Mucosa of descending colon (tissue), 3 donors: ENCODE measurements around the gene GPSM3. TPM values are rescaled to one million over a fixed set of nuclear protein-coding genes. Genes with fewer than 3 reads are reported as not detected.
"Not testable (repeated sequence)": the region's sequence is repeated elsewhere in the genome, so short reads cannot be mapped to it uniquely, and the experiment has no call there.

ENCODE experiments used
- ATAC-seq: fragments of 200-7000 bp; cut with Tn5 transposase; one replicate; pipeline ENCODE4 v1.9.1; 2020; ENCODE audit warnings: mild to moderate bottlenecking, moderate library complexity
- DNase-seq, 3 donors: peaks; one replicate each; pipeline ENCODE4 v3.0.0-alpha.2; 2020
- H3K36me3 ChIP-seq: fragments of 200-600 bp; one replicate; pipeline ENCODE4 v1.8.0; 2021; ENCODE audit warnings: low read depth, mild to moderate bottlenecking
- H3K4me1 ChIP-seq: fragments of 200-600 bp; one replicate; pipeline ENCODE4 v1.8.0; 2021; ENCODE audit warnings: low read depth, mild to moderate bottlenecking
- H3K4me3 ChIP-seq: fragments of 200-600 bp; one replicate; pipeline ENCODE4 v1.8.0; 2021; ENCODE audit warnings: mild to moderate bottlenecking
- H3K9me3 ChIP-seq: fragments of 200-600 bp; one replicate; pipeline ENCODE4 v1.8.0; 2021; ENCODE audit warnings: mild to moderate bottlenecking
- intact Hi-C, 2 donors: fragments of 100-400 bp; cut with DNase I in 1 of 2; cut with micrococcal nuclease in 1 of 2; formaldehyde crosslinking; loops; one replicate each; pipeline versions ENCODE4 v1.11.0 to v1.11.1; 2022; cut with DNase I, micrococcal nuclease
- total RNA-seq, 3 donors: library from RNA; stranded (reverse); fragmentation: NEBNext Ultra II Directional in 2 of 3; extraction: Animal tissue kit (Norgen Biotek cat#: 25700) in 2 of 3; gene quantifications; one replicate each; pipeline versions ENCODE4 v1.2.1 to v1.2.4, GENCODE V29; 2021 to 2023
- TF ChIP-seq, protein P1 (sequence below): fragments of 200-600 bp; IDR thresholded peaks from one replicate; pipeline ENCODE4 v1.8.0; 2022; ENCODE audit warnings: antibody characterized with exemption, mild to moderate bottlenecking
- donor health status: DM: no; HTN: no; CAD: no; lungs with moderate emphysema.
- donor health status: DM: no; HTN: no; CAD: no.
- donor health status: DM: no; HTN: yes; CAD: no.

The GPSM3 gene
- total RNA-seq, 3 donors from 2014 or later = 6.6 to 14.7 (median 9.9) TPM

DNA sequence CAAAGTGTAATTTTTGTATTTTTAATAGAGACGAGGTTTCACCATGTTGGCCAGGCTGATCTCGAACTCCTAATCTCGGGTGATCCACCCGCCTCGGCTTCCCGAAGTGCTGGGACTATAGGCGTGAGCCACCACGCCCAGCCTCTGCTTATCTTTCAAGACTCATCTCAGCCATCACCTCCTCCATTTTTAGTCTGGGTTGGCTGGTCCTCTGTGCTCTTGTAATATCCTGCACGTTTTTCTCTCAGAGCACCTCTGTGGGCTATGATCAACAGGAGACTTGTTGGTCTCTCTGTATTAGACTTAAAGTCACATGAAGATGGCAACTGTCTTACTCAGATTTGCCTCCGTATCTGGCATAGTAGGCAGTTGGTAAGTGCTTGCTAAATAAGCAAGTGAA, 23.8 kb upstream of the GPSM3 start:
- Histone ChIP-seq H3K9me3 (no peaks in the 10 kb centered on the region), H3K4me1 (no peaks in the 10 kb centered on the region), H3K4me3 (no peak overlapping the region), H3K36me3 (no peaks in the 10 kb centered on the region)
- DNase-seq (no peak), ATAC-seq (no peak)
- intact Hi-C loops = no loop called here
- TF ChIP-seq, protein P1, sequence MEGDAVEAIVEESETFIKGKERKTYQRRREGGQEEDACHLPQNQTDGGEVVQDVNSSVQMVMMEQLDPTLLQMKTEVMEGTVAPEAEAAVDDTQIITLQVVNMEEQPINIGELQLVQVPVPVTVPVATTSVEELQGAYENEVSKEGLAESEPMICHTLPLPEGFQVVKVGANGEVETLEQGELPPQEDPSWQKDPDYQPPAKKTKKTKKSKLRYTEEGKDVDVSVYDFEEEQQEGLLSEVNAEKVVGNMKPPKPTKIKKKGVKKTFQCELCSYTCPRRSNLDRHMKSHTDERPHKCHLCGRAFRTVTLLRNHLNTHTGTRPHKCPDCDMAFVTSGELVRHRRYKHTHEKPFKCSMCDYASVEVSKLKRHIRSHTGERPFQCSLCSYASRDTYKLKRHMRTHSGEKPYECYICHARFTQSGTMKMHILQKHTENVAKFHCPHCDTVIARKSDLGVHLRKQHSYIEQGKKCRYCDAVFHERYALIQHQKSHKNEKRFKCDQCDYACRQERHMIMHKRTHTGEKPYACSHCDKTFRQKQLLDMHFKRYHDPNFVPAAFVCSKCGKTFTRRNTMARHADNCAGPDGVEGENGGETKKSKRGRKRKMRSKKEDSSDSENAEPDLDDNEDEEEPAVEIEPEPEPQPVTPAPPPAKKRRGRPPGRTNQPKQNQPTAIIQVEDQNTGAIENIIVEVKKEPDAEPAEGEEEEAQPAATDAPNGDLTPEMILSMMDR = no peak

DNA sequence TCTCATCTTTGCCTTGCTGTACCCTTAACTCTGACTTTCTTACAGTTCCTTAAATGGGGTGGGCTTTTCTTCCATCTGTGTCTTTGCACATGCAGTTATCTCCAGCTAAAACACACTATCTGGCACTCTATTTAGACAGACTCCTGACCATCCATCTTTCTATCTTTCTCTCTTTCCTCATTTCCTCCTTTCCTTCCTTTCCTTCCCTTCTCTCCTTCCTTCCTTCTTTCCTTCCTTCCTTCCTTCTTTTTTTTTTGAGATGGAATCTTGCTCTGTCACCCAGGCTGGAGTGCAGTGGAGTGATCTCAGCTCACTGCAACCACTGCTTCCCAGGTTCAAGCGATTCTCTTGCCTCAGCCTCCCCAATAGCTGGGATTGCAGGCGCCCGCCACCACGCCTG, 23.2 kb upstream of the GPSM3 start:
- no peaks in the 10 kb centered on the region for H3K9me3 ChIP-seq
- DNase-seq (no peak), ATAC-seq (no peak)
- H3K4me1 ChIP-seq = no peaks in the 10 kb centered on the region
- intact Hi-C loops = no loop called here
- no peaks in the 10 kb centered on the region for H3K36me3 ChIP-seq
- no peak overlapping the region for H3K4me3 ChIP-seq
- TF ChIP-seq, protein P1 = no peak

DNA sequence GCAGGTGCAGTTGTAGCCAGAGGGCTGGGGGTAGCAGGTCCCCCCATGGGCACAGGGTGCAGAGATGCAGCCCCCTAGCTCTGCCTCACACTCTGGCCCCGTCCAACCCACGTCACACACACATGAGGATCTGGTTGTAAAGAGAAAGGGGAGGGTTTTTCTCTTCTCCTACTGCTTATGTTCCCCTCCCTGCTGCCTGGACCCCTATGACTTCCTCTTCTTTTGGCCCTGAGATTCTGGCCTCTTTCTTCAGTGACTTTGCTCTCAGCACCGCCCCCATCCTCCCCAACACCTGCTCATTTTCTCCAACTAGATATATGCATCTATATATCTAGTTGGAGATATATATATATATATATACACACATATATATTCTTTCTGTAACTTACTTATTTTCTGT, 21.7 kb upstream of the GPSM3 start:
- no peak for ATAC-seq
- Histone ChIP-seq H3K4me1 (no peaks in the 10 kb centered on the region), H3K4me3 (no peak overlapping the region), H3K9me3 (no peaks in the 10 kb centered on the region), H3K36me3 (no peaks in the 10 kb centered on the region)
- no peak for DNase-seq
- intact Hi-C loops = no loop called here
- TF ChIP-seq, protein P1 = no peak

DNA sequence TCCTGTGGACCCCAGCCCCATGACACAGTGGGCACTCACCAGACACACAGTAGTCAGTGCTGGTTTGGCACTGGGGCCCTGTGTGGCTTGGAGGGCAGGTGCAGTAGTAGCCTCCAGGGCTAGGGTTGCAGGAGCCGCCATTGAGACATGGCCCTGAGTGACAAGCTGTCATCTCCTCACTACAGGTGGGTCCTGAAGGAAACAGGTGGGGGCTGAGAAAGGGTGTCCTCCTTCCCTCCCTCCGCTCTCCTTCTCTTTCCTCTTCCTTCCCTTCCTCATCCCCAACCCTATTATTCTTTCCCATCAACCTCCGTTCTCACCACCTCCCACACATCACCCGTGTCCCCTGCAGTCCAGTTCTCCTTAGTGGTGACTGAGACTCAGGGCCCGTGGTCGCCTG, 21.2 kb upstream of the GPSM3 start:
- DNase-seq (no peak), ATAC-seq (no peak)
- H3K36me3 ChIP-seq = no peaks in the 10 kb centered on the region
- no peaks in the 10 kb centered on the region for H3K4me1 ChIP-seq
- no peak overlapping the region for H3K4me3 ChIP-seq
- no peaks in the 10 kb centered on the region for H3K9me3 ChIP-seq
- TF ChIP-seq, protein P1 = no peak
- intact Hi-C loops = no loop called here

DNA sequence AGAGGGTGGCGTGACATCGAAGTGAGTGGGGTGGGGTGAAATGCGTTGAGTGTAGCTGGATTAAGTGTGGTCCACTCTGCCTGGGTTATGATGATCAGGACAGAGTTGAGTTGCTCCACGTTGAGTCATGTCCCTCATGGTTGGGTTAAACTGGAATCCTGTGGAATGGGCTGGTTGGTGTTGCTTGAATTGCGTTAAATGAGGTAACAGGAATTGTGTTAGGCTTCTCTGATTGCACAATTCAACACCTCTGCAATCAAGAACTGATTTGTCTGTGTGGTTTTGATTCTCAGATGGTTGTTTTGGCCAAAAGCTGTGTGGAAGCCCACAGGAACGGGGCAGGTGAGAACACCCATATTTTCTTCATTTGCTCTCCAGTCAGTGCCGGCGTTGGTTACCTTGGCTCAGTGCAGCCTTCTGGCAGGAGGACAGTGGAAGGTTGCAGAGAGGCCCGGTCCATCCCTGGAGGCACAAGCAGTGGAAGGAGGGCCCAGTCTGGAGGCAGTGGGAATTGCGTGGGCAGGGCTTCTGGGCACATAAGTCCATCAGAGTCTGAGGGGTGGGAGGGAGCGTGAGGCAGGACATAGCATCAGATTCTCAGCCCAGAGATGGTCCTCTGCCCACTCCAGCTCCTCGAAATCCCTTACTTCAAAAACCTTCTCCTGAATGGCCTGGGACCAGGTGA, 19.8 kb upstream of the GPSM3 start:
- intact Hi-C loops = no loop called here
- ATAC-seq = no peak
- DNase-seq = no peak
- Histone ChIP-seq H3K36me3 (no peaks in the 10 kb centered on the region), H3K4me1 (no peaks in the 10 kb centered on the region), H3K4me3 (no peak overlapping the region), H3K9me3 (no peaks in the 10 kb centered on the region)
- TF ChIP-seq, protein P1 = no peak

DNA sequence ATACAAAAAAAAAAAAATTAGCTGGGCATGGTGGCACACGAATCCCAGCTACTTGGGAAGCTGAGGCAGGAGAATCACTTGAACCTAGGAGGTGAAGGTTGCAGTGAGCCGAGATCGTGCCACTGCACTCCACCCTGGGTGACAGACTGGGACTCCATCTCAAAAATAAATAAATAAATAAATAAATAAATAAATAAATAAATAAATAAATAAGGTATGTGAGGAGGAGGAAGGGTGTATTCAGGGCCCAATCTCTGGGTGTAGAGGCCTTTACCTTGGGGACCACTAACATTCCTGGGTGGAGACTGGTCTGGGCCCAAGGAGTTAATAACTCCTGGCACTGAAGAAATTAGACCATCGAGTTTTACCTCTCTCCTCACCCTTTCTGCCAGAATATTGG, 19.0 kb upstream of the GPSM3 start:
- intact Hi-C loops, H3K4me1 ChIP-seq, H3K9me3 ChIP-seq, H3K36me3 ChIP-seq, ATAC-seq, DNase-seq, H3K4me3 ChIP-seq: not testable (repeated sequence)
